Muscle layer of colon (tissue), 2 donors: ENCODE results near the gene TNNI3K.

ENCODE experiments used
- H3K27ac ChIP-seq: one replicate; pipeline ENCODE4 v1.7.0; 2013; ENCODE audit warnings: low read depth, mild to moderate bottlenecking, low read length, moderate library complexity
- H3K27me3 ChIP-seq, 2 donors: one replicate each; pipeline ENCODE4 v1.7.0; 2013; ENCODE audit warnings: low read length in 2 of 2, mild to moderate bottlenecking in 2 of 2; ENCODE audit not compliant: insufficient read depth in 2 of 2, control insufficient read depth in 1 of 2
- H3K36me3 ChIP-seq: one replicate; pipeline ENCODE4 v1.7.0; 2013; ENCODE audit warnings: mild to moderate bottlenecking, low read length; ENCODE audit not compliant: insufficient read depth
- H3K4me1 ChIP-seq: one replicate; pipeline ENCODE4 v1.7.0; 2013; ENCODE audit warnings: mild to moderate bottlenecking, low read length; ENCODE audit not compliant: insufficient read depth
- H3K4me3 ChIP-seq, 2 donors: one replicate each; pipeline ENCODE4 v1.7.0; 2013; ENCODE audit warnings: low read length in 2 of 2, low read depth in 1 of 2, mild to moderate bottlenecking in 1 of 2, moderate library complexity in 1 of 2
- H3K9ac ChIP-seq: one replicate; pipeline ENCODE4 v1.7.0; 2013; ENCODE audit warnings: low read length
- H3K9me3 ChIP-seq: one replicate; pipeline ENCODE4 v1.7.0; 2013; ENCODE audit warnings: mild to moderate bottlenecking, low read length
- donor health status: abdominal sarcoma.
- donor health status: Adenocarcinoma of cecum.

TNNI3K gene

DNA sequence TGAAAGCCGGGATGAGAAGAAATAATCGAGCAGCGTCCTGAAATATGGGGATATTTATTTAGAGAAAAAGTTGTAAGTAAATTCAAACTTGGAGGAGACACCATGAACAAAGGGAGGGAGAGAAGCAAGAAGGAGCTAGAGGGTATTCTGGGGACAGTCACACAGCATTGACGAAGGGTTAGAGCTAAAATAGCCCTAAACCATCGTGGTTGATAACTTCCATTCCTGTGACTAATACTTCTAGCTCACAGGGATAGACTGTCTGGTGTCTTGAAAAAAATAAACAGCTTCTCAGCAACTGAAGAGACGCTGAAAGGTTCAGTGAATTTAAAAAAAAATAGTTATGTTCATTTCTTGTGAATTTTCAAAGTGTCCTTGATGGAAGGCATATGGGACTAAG lies 190.5 kb downstream of the TNNI3K start:
- Histone ChIP-seq H3K4me3 (no peak overlapping the region), H3K27me3 (no peaks in the 10 kb centered on the region), H3K4me1 (peaks cover 14% of the 10 kb centered on the region), H3K9ac (no peak overlapping the region), H3K9me3 (no peaks in the 10 kb centered on the region), H3K36me3 (no peaks in the 10 kb centered on the region), H3K27ac (no peak overlapping the region)

- H3K9ac ChIP-seq = no peak overlapping the region
Observed at GRCh38 chr1:74426208-74426937, 191.2 kb downstream of the TNNI3K start.

DNA sequence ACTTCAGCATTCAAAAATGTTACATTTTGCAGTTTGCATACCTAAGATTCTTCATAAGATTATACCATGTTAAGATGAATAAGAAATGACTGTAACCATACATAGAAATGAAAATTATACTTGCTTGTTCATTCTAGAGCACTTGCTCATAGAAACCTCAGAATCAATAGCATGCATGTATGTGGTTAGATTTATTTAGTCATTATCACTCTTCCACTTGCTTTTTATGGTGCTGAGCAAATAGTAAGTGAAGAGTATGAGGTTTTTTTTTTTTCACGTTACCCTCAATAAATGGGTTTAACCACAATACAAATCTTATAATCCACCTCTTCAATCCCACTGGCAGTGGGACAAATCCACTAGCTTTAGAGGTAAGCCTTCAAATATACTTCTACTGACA lies 192.5 kb downstream of the TNNI3K start:
- Histone ChIP-seq H3K27ac (no peak overlapping the region), H3K4me1 (peaks cover 14% of the 10 kb centered on the region), H3K4me3 (no peak overlapping the region), H3K27me3 (no peaks in the 10 kb centered on the region), H3K9ac (no peak overlapping the region), H3K36me3 (no peaks in the 10 kb centered on the region), H3K9me3 (no peaks in the 10 kb centered on the region)

More at GRCh38 chr1:74426208-74426937, 191.2 kb downstream of the TNNI3K start:
- Histone ChIP-seq H3K27me3 (no peaks in the 10 kb centered on the region), H3K9me3 (no peaks in the 10 kb centered on the region), H3K27ac (no peak overlapping the region), H3K4me1 (peaks cover 14% of the 10 kb centered on the region), H3K4me3 (no peak overlapping the region), H3K36me3 (no peaks in the 10 kb centered on the region)

GRCh38 chr1:74429580-74429979 lies 194.4 kb downstream of the TNNI3K start:
- Histone ChIP-seq H3K9ac (no peak overlapping the region), H3K4me1 (peaks cover 14% of the 10 kb centered on the region), H3K27ac (no peak overlapping the region), H3K36me3 (no peaks in the 10 kb centered on the region), H3K4me3 (no peak overlapping the region), H3K9me3 (no peaks in the 10 kb centered on the region), H3K27me3 (no peaks in the 10 kb centered on the region)

GRCh38 chr1:74430342-74430934 lies 195.3 kb downstream of the TNNI3K start:
- Histone ChIP-seq H3K9ac (no peak overlapping the region), H3K9me3 (no peaks in the 10 kb centered on the region), H3K27me3 (no peaks in the 10 kb centered on the region), H3K27ac (no peak overlapping the region), H3K4me1 (peaks cover 12% of the 10 kb centered on the region), H3K4me3 (no peak overlapping the region), H3K36me3 (no peaks in the 10 kb centered on the region)

DNA sequence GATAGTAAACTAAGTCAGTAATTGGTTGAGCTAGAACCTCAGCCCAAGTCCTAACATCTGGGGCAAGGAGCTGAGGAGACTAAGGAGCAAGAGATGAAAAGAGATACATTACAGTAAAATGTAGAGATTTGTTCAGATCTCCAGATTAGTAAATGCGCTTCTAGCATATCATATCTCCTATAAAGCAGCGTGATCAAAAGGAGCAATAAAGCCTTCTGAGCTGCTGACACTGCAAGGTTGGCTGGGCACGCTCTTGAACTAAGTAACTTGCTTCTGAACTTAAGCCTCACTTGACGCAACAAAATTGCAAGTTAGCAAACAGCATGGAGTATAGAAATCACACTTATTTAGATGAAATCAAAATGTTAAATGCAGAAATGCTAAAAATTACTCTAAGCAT lies 196.3 kb downstream of the TNNI3K start:
- Histone ChIP-seq H3K36me3 (no peaks in the 10 kb centered on the region), H3K27ac (no peak overlapping the region), H3K9me3 (no peaks in the 10 kb centered on the region), H3K9ac (no peak overlapping the region), H3K4me3 (no peak overlapping the region), H3K4me1 (peaks cover under 1% of the 10 kb centered on the region), H3K27me3 (no peaks in the 10 kb centered on the region)

DNA sequence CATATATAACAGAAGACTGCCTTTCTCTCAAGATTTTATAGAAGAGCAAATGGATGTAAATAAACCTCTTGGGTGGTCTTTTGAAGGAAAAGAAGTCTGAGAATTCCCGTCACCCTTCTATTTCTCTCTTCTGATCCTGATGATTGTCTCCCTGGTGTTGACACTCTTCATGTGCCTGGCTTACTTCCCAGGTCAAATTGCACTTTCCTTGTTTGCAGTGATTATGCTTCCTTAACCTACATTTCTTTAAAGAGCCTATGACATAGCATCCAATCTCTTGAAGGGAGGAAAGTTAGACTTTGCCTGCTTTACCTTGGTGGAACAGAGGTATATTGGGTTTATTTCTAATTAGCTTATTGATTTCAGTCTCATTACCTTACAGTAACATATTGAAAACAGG lies 197.1 kb downstream of the TNNI3K start:
- Histone ChIP-seq H3K36me3 (no peaks in the 10 kb centered on the region), H3K27me3 (no peaks in the 10 kb centered on the region), H3K27ac (no peak overlapping the region), H3K9me3 (no peaks in the 10 kb centered on the region), H3K4me1 (no peaks in the 10 kb centered on the region), H3K4me3 (no peak overlapping the region), H3K9ac (no peak overlapping the region)

DNA sequence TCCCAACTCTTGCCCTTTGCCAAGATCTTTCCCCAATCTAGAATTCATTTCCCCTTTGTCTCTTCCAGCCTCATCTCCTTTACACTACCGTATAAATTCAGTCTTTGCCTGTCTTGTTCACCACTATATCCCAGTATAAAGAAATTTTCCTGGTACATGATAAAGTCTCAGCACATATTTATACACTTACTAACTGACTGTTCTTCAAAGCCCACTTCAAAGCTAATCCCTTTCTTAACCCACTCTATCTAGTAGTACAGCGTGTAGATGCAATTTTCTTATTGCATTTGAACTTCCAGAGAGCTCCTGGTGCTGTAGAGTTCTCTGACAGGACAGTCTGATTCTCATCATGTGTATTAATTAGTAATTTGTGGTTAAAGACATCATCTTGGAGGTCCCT lies 199.1 kb downstream of the TNNI3K start:
- Histone ChIP-seq H3K4me3 (no peak overlapping the region), H3K27me3 (no peaks in the 10 kb centered on the region), H3K4me1 (no peaks in the 10 kb centered on the region), H3K9ac (no peak overlapping the region), H3K27ac (no peak overlapping the region), H3K36me3 (no peaks in the 10 kb centered on the region), H3K9me3 (no peaks in the 10 kb centered on the region)

DNA sequence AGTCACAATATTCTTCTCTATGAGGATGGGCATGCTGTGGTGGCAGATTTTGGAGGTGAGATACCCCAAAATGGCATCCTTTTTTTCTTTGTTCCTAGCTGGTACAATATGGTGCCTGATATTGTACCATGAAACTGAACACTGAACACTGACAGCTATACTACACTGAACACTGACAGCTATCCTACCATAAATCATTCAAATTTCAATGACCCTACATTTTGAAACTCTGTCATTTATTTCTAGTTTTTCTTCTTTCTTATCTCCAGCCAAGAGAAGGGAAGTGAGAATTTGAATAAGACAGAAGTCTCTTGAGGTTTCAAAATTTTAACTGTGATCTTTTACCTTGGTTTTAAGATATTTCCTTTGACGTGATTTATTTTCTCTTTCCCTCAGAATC lies 200.9 kb downstream of the TNNI3K start:
- Histone ChIP-seq H3K27ac (no peak overlapping the region), H3K36me3 (no peaks in the 10 kb centered on the region), H3K9me3 (no peaks in the 10 kb centered on the region), H3K9ac (no peak overlapping the region), H3K27me3 (no peaks in the 10 kb centered on the region), H3K4me1 (no peaks in the 10 kb centered on the region), H3K4me3 (no peak overlapping the region)

DNA sequence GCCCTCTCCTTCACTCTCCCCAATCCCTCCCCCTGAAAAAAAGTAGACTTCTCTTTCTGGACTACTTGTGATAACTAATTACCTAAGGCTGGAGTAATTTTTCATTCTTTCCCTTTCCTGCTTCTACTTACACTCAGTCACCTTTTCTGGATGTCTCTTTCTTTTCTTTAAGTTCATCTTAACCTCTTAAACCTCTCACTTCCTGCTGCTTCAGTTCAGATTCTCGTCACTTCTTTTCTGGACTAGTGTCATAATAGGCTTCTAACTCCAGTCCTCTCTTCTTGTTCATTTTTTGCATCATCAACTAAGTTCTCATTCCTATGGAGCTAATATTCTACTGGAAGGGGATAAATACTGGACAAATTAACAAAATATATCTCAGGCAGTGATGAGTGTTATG lies 201.8 kb downstream of the TNNI3K start:
- Histone ChIP-seq H3K4me3 (no peak overlapping the region), H3K27me3 (no peaks in the 10 kb centered on the region), H3K4me1 (no peaks in the 10 kb centered on the region), H3K36me3 (no peaks in the 10 kb centered on the region), H3K9ac (no peak overlapping the region), H3K9me3 (no peaks in the 10 kb centered on the region), H3K27ac (no peak overlapping the region)

DNA sequence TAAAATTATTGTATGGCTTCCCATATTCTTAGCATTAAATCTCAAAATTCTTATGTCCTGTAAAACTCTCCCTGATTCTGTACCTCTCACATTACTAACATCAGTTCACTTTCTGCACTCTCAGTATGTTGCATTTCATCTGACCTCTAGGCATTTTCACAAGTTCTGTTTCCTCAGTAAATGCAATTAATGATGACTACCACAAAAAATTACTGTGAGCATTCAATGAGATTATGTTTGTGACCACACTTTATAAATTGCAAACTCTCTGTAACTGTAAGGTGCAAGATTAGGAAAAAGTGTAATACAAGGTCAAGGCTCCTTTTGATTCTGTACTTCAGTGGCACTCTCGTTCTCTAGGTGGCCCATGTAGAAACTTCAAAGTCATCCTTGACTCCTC lies 216.8 kb downstream of the TNNI3K start:
- H3K9me3 ChIP-seq = no peaks in the 10 kb centered on the region
- H3K36me3 ChIP-seq = no peaks in the 10 kb centered on the region
- H3K9ac ChIP-seq = no peak overlapping the region
- H3K4me1 ChIP-seq = no peaks in the 10 kb centered on the region
- H3K27ac ChIP-seq = no peak overlapping the region
- H3K27me3 ChIP-seq = no peaks in the 10 kb centered on the region
- H3K4me3 ChIP-seq = no peak overlapping the region

DNA sequence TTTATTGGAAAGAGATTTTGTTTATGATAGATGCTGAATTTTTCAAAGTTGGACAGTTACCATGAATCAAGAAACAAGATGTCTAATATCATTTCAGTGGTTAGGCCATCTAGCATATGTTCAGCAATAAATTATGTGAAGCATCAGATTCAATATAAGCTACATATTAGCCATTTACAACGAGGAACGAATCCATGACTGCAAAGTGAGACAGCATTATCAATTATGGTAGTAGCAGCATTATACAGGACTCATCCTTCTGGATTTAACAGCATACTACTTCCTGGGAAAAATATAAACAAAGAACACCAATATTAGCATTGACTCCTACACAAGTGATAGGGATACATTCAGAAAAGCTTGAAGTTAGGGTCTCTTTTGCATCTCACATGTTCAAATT lies 218.1 kb downstream of the TNNI3K start:
- Histone ChIP-seq H3K27ac (no peak overlapping the region), H3K36me3 (no peaks in the 10 kb centered on the region), H3K9me3 (no peaks in the 10 kb centered on the region), H3K9ac (no peak overlapping the region), H3K27me3 (no peaks in the 10 kb centered on the region), H3K4me3 (no peak overlapping the region), H3K4me1 (no peaks in the 10 kb centered on the region)
